ENCODE results near the gene MED6. TPM values are rescaled to one million over a fixed set of nuclear protein-coding genes. Genes with fewer than 3 reads are reported as not detected.

Gene MED6
- total RNA-seq, 1 experiment from 2014 or later = 55.3 TPM

DNA sequence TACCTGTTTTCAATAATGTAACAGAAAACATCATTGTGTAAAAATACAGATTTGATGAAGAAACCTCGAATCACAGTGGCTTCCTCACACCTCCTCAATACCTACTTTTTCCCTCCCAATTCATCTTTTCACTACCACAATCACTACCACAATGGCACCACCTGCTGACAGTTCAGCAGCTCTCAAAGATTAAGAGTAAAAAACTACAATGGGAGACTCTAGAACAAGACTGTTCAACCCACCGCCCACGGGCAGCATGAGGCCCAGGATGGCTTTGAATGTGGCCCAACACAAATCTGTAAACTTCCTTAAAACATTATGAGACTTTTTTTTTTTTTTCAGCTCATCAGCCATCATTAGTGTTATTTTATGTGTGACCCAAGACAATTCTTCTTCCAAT lies 15.2 kb downstream of the MED6 start:
- Histone ChIP-seq H4K5ac (ENCODE audit: insufficient read length, low read depth, low read length) (no peak overlapping the region), H3K4ac (ENCODE audit: low read depth, low read length) (no peak overlapping the region), H2BK12ac (ENCODE audit: insufficient read length, low read depth, low read length) (no peak overlapping the region), H3K23ac (ENCODE audit: insufficient read length, low read depth, low read length) (no peak overlapping the region), H2BK15ac (ENCODE audit: low read depth, low read length) (no peak overlapping the region), H4K20me1 (ENCODE audit: control insufficient read depth, insufficient read depth, insufficient read length) (no peaks in the 10 kb centered on the region), H3T11ph (ENCODE audit: low read length) (no peak overlapping the region), H3K79me1 (ENCODE audit: insufficient read depth, low read depth, low read length, poor library complexity, severe bottlenecking) (no peaks in the 10 kb centered on the region), H2AFZ (ENCODE audit: low read length) (no peak overlapping the region), H4K91ac (ENCODE audit: insufficient read length, low read depth, low read length) (no peak overlapping the region), H3K14ac (ENCODE audit: insufficient read depth, low read length) (no peak overlapping the region), H3K4me1 (ENCODE audit: insufficient read depth, low read length) (no peaks in the 10 kb centered on the region), H2BK5ac (ENCODE audit: insufficient read length, low read length) (no peak overlapping the region), H3K9ac (ENCODE audit: extremely low read depth, insufficient read length, low read length) (no peak overlapping the region), H3K9me3 (ENCODE audit: control insufficient read depth, low read depth, low read length) (no peaks in the 10 kb centered on the region), H3K56ac (ENCODE audit: insufficient read length, low read depth, low read length) (no peak overlapping the region), H3K23me2 (ENCODE audit: insufficient read length, low read depth, low read length, poor library complexity, severe bottlenecking) (peaks cover 2% of the 10 kb centered on the region), H2BK120ac (ENCODE audit: low read depth, low read length, poor library complexity, severe bottlenecking) (no peak overlapping the region), H3K18ac (ENCODE audit: insufficient read length, low read depth, low read length) (no peak overlapping the region), H4K8ac (replicated peaks; ENCODE audit: insufficient read length, low read depth, low read length) (no peak overlapping the region), H2BK20ac (ENCODE audit: low read depth, low read length, poor library complexity, severe bottlenecking) (no peak overlapping the region), H3K79me2 (ENCODE audit: insufficient read depth, low read length) (no peaks in the 10 kb centered on the region), H3K27me3 (ENCODE audit: insufficient read depth, low read length) (no peaks in the 10 kb centered on the region), H3K4me2 (ENCODE audit: insufficient read depth, insufficient read length, low read length) (no peak overlapping the region), H3K27ac (ENCODE audit: insufficient read length, low read depth, low read length) (no peak overlapping the region), H2AK5ac (ENCODE audit: insufficient read length, low read length) (no peak overlapping the region)
- H3K4me1 Mint-ChIP-seq = no peaks in the 10 kb centered on the region
- no peaks in the 10 kb centered on the region for H3K27me3 Mint-ChIP-seq (ENCODE audit: low read depth)
- WGBS (ENCODE audit: extremely low coverage, insufficient read length, low lambda C conversion rate) = no CpG with 5 or more reads among the region's 3 CpGs
- TF ChIP-seq, protein P1, sequence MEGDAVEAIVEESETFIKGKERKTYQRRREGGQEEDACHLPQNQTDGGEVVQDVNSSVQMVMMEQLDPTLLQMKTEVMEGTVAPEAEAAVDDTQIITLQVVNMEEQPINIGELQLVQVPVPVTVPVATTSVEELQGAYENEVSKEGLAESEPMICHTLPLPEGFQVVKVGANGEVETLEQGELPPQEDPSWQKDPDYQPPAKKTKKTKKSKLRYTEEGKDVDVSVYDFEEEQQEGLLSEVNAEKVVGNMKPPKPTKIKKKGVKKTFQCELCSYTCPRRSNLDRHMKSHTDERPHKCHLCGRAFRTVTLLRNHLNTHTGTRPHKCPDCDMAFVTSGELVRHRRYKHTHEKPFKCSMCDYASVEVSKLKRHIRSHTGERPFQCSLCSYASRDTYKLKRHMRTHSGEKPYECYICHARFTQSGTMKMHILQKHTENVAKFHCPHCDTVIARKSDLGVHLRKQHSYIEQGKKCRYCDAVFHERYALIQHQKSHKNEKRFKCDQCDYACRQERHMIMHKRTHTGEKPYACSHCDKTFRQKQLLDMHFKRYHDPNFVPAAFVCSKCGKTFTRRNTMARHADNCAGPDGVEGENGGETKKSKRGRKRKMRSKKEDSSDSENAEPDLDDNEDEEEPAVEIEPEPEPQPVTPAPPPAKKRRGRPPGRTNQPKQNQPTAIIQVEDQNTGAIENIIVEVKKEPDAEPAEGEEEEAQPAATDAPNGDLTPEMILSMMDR (conservative IDR thresholded peaks at IDR 0.05) = no peak
- H3K36me3 Mint-ChIP-seq (ENCODE audit: insufficient read depth in 1 of 3, low read depth in 3 of 3) = peaks cover 16 to 81% (median 77%) of the 10 kb centered on the region in 3 experiments; a peak in 6 of 7 replicates
- no peak for DNase-seq
- no peak overlapping the region for H3K27ac Mint-ChIP-seq
- no peak overlapping the region for H3K4me3 Mint-ChIP-seq
- H3K9me3 Mint-ChIP-seq = no peaks in the 10 kb centered on the region
